GM21515 (cell line): ENCODE measurements around the gene VWA5B2.

ENCODE experiments used
- ATAC-seq: cut with Tn5 transposase; IDR thresholded peaks from one replicate; pipeline ENCODE4 v1.9.1; 2021; ENCODE audit not compliant: unreplicated experiment

VWA5B2 gene

GRCh38 chr3:184223946-184224345 lies 5.4 kb upstream of the VWA5B2 start:
- no peak for ATAC-seq

GRCh38 chr3:184227481-184227935 lies 1.9 kb upstream of the VWA5B2 start:
- ATAC-seq: peak; percentile 58

- no peak for ATAC-seq
Observed at GRCh38 chr3:184228376-184229137, 828 bp upstream of the VWA5B2 start.

GRCh38 chr3:184230081-184230602 lies 757 bp downstream of the VWA5B2 start:
- no peak for ATAC-seq

DNA sequence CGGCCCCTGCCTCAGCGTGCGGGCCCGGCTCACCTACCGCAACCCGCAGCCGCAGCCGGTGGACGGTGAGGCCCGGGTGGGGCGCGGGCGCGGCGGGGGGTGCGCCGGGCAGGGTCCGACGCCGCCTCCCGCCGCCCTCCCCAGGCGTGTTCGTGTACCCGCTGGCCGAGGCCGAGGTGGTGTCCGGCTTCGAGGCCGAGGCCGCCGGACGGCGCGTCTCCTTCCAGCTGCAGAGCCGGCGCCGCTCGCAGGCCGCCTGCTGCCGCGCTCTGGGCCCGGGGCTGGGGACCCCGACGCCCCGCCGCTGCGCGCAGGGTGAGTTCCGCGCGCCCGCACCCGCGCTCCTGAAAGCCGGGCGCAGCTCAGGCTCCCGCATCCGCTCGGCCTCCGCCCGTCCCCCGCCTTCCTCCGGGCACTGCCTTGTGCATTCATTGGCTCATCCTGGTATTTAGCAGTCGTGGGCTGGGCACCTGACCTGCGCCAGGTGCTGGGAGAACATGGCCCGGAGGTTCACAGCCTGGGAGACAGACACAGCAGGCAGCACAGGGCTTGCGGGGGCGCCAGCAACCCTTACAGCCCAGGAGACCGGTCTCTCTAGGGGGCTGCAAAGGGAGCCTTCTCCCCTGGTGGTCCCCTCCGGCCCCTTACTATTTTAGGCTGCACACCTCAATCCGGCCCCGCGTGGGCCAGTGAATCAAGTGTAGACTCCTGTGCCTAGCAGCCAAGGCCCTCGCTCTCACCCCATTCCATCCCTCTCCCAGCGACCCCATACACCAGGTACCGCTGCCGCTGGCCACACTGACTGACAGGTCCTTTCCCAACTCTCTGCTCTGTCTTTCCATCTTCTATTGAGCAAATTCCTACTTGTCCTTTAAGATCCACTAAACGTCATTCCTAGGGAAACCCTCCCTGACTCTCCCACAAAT lies 1.5 kb downstream of the VWA5B2 start:
- ATAC-seq: no peak

- no peak for ATAC-seq
Observed at GRCh38 chr3:184231671-184232070, 2.3 kb downstream of the VWA5B2 start.

GRCh38 chr3:184233127-184233843 lies 3.9 kb downstream of the VWA5B2 start:
- no peak for ATAC-seq

DNA sequence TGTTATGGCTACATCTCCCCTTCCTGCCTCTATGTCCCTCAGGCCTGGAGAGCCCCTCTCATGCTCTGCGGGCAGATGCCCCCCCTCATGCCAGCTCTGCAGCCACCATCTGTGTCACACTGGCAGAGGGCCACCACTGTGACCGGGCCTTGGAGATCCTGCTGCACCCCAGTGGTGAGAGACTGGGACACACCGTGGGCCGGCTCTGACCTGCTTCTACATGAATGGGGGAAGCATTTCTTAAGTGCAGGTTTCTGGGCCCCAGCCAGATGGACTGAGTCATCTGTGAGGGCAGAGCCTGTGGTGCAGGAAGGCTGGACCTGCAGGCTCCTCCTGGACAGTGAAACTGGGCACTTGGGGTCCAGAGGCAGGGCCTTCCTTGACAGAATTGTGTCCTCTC lies 4.8 kb downstream of the VWA5B2 start:
- no peak for ATAC-seq

GRCh38 chr3:184234671-184235380 lies 5.4 kb downstream of the VWA5B2 start:
- ATAC-seq: no peak

DNA sequence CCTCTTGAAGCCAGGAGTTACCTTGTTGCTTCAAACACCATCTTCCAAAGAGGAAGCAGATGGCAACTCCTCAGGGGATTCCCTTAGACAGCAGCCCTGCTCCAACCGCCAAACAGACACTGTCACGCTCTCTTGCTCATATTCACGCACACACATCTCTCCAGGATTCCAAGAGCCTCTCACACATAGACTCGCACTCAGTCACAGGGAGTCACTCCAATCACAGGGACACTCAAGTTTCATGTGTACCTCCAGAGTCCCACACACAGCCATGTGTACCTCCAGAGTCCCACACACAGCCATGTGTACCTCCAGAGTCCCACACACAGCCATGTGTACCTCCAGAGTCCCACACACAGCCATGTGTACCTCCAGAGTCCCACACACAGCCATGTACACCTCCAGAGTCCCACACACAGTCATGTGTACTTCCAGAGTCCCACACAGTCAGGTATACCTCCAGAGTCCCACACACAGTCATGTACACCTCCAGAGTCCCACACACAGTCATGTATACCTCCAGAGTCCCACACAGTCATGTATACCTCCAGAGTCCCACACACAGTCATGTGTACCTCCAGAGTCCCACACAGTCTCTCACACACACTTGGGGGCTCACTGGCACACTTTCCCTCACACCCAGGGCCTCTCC lies 6.1 kb downstream of the VWA5B2 start:
- ATAC-seq: no peak

DNA sequence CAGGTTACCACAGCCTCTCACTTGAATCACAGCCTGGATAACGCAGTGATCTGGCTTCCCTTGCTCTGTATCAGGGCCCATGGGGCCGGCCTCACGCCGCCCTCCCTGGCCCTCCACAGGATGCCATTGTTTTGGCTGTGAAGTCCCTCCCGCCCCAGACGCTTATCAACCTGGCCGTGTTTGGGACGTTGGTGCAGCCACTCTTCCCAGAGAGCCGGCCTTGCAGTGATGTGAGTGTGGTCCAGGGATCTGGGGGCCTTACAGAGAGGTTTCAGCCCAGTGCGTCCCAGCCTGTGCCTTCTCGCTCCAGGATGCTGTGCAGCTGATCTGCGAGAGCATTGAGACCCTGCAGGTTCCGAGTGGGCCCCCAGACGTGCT lies 6.6 kb downstream of the VWA5B2 start:
- no peak for ATAC-seq

DNA sequence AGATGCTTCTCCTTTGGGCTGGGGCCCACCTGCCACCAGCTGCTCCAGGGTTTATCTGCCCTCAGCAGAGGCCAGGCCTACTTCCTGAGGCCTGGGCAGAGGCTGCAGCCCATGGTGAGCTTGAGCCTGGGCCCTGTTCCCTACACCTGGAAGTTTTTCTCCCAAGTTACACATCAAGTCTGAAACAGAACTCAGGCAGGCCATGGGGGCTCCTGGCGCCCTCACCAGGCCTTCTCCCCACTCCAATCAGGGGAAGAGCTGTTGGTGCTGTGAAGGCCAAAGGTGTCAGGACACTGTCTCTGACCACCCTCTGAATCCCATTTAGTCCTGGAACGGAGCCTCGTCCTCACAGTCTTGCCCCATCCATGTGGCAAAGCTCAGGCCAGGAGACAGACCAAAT lies 7.3 kb downstream of the VWA5B2 start:
- no peak for ATAC-seq

DNA sequence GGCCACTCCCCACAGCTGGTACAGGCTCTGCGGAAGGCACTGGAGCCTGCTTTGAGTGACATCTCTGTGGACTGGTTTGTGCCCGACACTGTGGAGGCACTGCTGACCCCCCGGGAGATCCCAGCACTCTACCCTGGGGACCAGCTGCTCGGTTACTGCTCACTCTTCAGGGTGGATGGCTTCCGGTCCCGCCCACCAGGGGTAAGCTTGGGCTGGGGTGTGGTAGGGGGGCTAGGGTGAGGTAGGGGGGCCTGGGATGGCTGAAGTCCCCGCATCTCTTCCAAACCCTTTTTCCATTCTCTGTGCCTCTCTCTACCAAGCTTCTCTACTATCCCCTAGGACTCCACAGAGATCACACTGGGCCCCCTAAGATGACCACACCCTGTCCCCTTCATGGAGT lies 7.8 kb downstream of the VWA5B2 start:
- no peak for ATAC-seq

DNA sequence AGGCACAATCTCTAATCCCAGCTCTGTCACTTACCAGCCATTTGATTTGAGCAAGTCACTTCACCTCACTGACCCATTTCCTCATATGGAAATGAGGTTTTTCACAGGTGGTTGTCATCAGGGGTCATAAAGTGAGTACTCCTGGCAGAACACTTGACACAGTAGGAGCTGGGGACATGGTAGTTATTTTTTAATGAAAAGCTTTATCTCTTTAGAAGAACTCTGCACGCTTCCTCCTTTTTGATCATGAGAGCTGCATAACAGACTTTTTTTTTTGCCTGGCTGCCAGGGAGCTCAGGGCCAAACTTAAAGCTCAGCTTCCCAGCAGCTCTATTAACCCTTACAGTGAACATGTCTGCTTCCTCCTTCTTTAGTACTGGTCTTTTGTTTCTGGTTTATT lies 8.4 kb downstream of the VWA5B2 start:
- no peak for ATAC-seq

DNA sequence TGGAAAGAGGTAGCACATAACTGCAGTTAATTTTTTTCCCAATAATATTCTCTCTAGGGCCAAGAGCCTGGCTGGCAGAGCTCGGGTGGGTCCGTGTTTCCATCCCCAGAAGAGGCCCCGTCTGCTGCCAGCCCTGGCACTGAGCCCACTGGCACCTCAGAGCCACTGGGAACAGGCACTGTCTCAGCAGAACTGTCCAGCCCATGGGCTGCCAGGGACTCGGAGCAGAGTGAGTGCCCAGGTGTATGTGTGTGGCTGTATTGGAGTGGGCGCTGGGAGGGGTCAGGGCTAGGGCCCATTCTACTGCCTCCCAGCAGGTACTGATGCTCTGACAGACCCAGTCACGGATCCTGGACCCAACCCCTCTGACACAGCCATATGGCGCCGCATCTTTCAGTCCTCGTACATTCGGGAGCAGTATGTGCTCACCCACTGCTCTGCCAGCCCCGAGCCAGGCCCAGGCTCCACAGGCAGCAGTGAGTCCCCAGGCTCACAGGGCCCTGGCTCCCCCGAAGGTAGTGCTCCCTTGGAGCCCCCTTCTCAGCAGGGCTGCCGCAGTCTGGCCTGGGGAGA lies 8.9 kb downstream of the VWA5B2 start:
- no peak for ATAC-seq

DNA sequence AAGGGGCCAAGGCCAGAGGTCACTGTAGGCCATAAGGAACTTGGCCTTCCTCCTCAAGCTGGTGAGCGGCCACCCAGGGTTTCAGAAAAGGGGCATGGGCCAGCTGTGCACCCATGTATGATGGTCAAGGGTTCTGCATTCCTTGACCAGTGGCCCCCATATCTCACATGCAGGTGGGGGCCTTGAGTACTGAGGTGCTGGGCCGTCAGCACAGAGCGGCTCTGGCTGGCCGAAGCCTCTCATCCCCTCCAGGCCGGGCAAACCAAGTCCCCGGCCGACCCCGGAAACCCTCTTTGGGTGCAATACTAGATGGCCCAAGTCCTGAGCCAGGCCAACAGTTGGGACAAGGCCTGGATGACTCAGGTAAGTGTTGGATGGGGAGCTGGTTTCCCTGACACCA lies 9.8 kb downstream of the VWA5B2 start:
- ATAC-seq: no peak

GRCh38 chr3:184239708-184240107 lies 10.3 kb downstream of the VWA5B2 start:
- ATAC-seq: no peak

DNA sequence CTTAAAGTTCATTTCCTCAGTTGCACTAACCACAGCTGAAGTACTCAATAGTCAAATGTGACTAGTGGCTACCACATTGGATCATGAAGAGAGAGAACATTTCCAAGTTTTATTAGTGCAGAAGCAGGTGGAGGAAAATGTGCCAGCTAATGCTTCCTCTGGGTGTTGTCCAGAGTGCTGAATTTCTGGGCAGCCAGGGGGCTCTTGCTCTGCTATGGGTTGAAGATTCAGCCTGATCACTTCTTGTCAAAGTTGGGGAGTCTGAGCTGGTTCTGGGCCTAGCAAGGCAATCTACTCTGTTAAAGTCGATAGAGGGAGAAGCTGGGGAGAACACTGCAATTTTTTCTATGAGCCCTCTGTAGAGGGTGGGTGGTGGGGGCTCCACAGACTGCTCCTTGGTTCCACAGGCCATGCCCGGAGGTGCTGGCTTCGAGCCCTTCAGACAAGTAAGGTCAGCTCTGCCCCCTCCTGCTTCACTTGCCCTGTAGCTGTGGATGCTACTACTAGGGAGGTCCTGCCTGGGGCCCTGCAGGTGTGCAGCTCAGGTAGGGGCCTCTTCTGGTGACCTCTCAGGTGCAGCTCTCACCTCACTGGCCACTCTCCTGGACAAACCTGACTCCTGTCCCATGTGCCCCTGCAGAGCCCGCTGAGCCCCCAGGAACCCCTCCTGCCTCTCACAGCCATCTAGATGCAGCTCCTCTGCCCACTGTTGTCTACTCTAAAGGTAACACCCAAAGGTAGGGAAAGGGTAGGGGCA lies 11.2 kb downstream of the VWA5B2 start:
- no peak for ATAC-seq

- no peak for ATAC-seq
Observed at GRCh38 chr3:184241141-184241446, 11.7 kb downstream of the VWA5B2 start.
